ENCODE measurements around the gene PYY.

GRCh38 chr17:43958748-43959352, 5.1 kb upstream of the PYY start:
- TF ChIP-seq, protein P1, sequence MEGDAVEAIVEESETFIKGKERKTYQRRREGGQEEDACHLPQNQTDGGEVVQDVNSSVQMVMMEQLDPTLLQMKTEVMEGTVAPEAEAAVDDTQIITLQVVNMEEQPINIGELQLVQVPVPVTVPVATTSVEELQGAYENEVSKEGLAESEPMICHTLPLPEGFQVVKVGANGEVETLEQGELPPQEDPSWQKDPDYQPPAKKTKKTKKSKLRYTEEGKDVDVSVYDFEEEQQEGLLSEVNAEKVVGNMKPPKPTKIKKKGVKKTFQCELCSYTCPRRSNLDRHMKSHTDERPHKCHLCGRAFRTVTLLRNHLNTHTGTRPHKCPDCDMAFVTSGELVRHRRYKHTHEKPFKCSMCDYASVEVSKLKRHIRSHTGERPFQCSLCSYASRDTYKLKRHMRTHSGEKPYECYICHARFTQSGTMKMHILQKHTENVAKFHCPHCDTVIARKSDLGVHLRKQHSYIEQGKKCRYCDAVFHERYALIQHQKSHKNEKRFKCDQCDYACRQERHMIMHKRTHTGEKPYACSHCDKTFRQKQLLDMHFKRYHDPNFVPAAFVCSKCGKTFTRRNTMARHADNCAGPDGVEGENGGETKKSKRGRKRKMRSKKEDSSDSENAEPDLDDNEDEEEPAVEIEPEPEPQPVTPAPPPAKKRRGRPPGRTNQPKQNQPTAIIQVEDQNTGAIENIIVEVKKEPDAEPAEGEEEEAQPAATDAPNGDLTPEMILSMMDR (IDR thresholded peaks at IDR 0.05), result no peak
- TF ChIP-seq POLR2AphosphoS5 (IDR thresholded peaks at IDR 0.05; ENCODE audit: low read depth, low read length), result no peak
- no peak for TF ChIP-seq SIN3A (IDR thresholded peaks at IDR 0.05; ENCODE audit: borderline replicate concordance, insufficient read depth, low read depth, low read length)
- no peak for TF ChIP-seq REST (IDR thresholded peaks at IDR 0.05; ENCODE audit: insufficient read depth in 1 of 2, low read depth in 2 of 2, low read length in 1 of 2)
